Liver (tissue), 3 donors: ENCODE measurements around the gene NFIB.

Experiments used
- CTCF ChIP-seq: fragments of 150-350 bp; IDR thresholded peaks from 2 replicates; pipeline ENCODE4 v1.5.1; 2017; ENCODE audit warnings: improper control_type of control experiment, low read depth, low read length; ENCODE audit not compliant: missing input control
- EGR1 ChIP-seq, 2 donors: IDR thresholded peaks; 2 replicates each; pipeline ENCODE4 v1.6.1; 2016 to 2018; ENCODE audit warnings: antibody characterized with exemption in 2 of 2, low read depth in 2 of 2
- FOXA1 ChIP-seq: IDR thresholded peaks from 2 replicates; pipeline ENCODE4 v1.6.1; 2016; ENCODE audit warnings: antibody characterized with exemption
- GABPA ChIP-seq, 2 donors: IDR thresholded peaks in 1 of 2; conservative IDR thresholded peaks in 1 of 2; 2 replicates each; pipeline ENCODE4 v1.6.1; 2016; ENCODE audit warnings: antibody characterized with exemption in 2 of 2, mild to moderate bottlenecking in 1 of 2, moderate library complexity in 1 of 2
- JUND ChIP-seq, 2 donors: IDR thresholded peaks; 2 replicates each; pipeline ENCODE4 v1.6.1; 2016; ENCODE audit warnings: antibody characterized with exemption in 2 of 2
- RAD21 ChIP-seq, 2 donors: IDR thresholded peaks; 2 replicates each; pipeline ENCODE4 v1.6.1; 2016; ENCODE audit warnings: antibody characterized with exemption in 2 of 2, mild to moderate bottlenecking in 2 of 2
- SP1 ChIP-seq: IDR thresholded peaks from 2 replicates; pipeline ENCODE4 v1.6.1; 2018; ENCODE audit warnings: antibody characterized with exemption, mild to moderate bottlenecking
- TF ChIP-seq, protein P1 (sequence below): IDR thresholded peaks from 2 replicates; pipeline ENCODE4 v1.6.1; 2016; ENCODE audit warnings: antibody characterized with exemption, mild to moderate bottlenecking
- TF ChIP-seq, protein P2 (sequence below): IDR thresholded peaks from 2 replicates; pipeline ENCODE4 v1.6.1; 2016; ENCODE audit warnings: antibody characterized with exemption
- TF ChIP-seq, protein P3 (sequence below): IDR thresholded peaks from 2 replicates; pipeline ENCODE4 v1.6.1; 2016; ENCODE audit warnings: antibody characterized with exemption
- donor health status: healthy.
- donor health status: healthy.

- no peak for TF ChIP-seq RAD21 (IDR thresholded peaks at IDR 0.05)
- TF ChIP-seq, protein P1, sequence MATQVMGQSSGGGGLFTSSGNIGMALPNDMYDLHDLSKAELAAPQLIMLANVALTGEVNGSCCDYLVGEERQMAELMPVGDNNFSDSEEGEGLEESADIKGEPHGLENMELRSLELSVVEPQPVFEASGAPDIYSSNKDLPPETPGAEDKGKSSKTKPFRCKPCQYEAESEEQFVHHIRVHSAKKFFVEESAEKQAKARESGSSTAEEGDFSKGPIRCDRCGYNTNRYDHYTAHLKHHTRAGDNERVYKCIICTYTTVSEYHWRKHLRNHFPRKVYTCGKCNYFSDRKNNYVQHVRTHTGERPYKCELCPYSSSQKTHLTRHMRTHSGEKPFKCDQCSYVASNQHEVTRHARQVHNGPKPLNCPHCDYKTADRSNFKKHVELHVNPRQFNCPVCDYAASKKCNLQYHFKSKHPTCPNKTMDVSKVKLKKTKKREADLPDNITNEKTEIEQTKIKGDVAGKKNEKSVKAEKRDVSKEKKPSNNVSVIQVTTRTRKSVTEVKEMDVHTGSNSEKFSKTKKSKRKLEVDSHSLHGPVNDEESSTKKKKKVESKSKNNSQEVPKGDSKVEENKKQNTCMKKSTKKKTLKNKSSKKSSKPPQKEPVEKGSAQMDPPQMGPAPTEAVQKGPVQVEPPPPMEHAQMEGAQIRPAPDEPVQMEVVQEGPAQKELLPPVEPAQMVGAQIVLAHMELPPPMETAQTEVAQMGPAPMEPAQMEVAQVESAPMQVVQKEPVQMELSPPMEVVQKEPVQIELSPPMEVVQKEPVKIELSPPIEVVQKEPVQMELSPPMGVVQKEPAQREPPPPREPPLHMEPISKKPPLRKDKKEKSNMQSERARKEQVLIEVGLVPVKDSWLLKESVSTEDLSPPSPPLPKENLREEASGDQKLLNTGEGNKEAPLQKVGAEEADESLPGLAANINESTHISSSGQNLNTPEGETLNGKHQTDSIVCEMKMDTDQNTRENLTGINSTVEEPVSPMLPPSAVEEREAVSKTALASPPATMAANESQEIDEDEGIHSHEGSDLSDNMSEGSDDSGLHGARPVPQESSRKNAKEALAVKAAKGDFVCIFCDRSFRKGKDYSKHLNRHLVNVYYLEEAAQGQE: no peak
- no peak for TF ChIP-seq CTCF
- TF ChIP-seq JUND (IDR thresholded peaks at IDR 0.05): no peak
- TF ChIP-seq, protein P2, sequence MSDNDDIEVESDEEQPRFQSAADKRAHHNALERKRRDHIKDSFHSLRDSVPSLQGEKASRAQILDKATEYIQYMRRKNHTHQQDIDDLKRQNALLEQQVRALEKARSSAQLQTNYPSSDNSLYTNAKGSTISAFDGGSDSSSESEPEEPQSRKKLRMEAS: no peak
- no peak for TF ChIP-seq SP1
- TF ChIP-seq GABPA (IDR thresholded peaks at IDR 0.05 in 1 of 2, conservative IDR thresholded peaks at IDR 0.05 in 1 of 2): no peak
- no peak for TF ChIP-seq FOXA1
- TF ChIP-seq EGR1 (IDR thresholded peaks at IDR 0.05; ENCODE audit: low read depth in 2 of 2): no peak
- TF ChIP-seq, protein P3, sequence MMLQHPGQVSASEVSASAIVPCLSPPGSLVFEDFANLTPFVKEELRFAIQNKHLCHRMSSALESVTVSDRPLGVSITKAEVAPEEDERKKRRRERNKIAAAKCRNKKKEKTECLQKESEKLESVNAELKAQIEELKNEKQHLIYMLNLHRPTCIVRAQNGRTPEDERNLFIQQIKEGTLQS: no peak
These were observed 143.5 kb downstream of the NFIB start for GRCh38 chr9:14170392-14170931.
